PC-3 (cell line): ENCODE results near the gene KNCN. TPM values are rescaled to one million over a fixed set of nuclear protein-coding genes. Genes with fewer than 3 reads are reported as not detected.
A peak's percentile ranks its signal among the peaks of the same experiment; 100 is the strongest.

Experiments
- ATAC-seq: fragments of 200-7000 bp; cut with Tn5 transposase; 2 replicates; pipeline ENCODE4 v1.9.1; 2020; ENCODE audit warnings: mild to moderate bottlenecking, moderate library complexity
- BruUV-seq: library from RNA; stranded (reverse); fragments of 400-500 nt; replicated peaks from 2 replicates; lab custom pipeline; 2021; lab: Mats Ljungman, UMichigan
- CTCF ChIA-PET: fragments of 300-600 bp; sonication (Branson Sonifier 250); formaldehyde crosslinking; loops from one replicate; lab custom pipeline; 2022; ENCODE audit warnings: antibody characterized with exemption; lab: Charles Lee
- POLR2A ChIA-PET: fragments of 300-600 bp; sonication (Branson Sonifier 250); formaldehyde crosslinking; loops from one replicate; lab custom pipeline; 2022; ENCODE audit warnings: antibody characterized with exemption; ENCODE audit not compliant: unreplicated experiment; lab: Charles Lee
- DNase-seq: peaks from one replicate; pipeline ENCODE4 v3.0.0-alpha.2; 2015
- H2AFZ ChIP-seq: fragments of 300-600 bp; sonication (generic); 2 replicates; pipeline ENCODE4 v1.6.0; 2016; ENCODE audit warnings: antibody characterized with exemption, low read length
- H3F3A ChIP-seq: fragments of 300-600 bp; sonication (generic); one replicate; pipeline ENCODE4 v1.6.0; 2017; ENCODE audit warnings: antibody characterized with exemption, low read length, control low read depth, mild to moderate bottlenecking; ENCODE audit not compliant: unreplicated experiment
- H3K27ac ChIP-seq: fragments of 300-600 bp; sonication (generic); 2 replicates; pipeline ENCODE4 v1.5.1; 2016; ENCODE audit warnings: mild to moderate bottlenecking, low read length
- H3K27me3 ChIP-seq: fragments of 300-600 bp; sonication (generic); 2 replicates; pipeline ENCODE4 v1.6.1; 2016; ENCODE audit warnings: low read length, mixed read lengths
- H3K36me3 ChIP-seq: fragments of 300-600 bp; sonication (generic); 2 replicates; pipeline ENCODE4 v1.6.1; 2016; ENCODE audit warnings: low read depth, mixed run types, low read length, mixed read lengths
- H3K4me1 ChIP-seq: fragments of 300-600 bp; sonication (generic); 2 replicates; pipeline ENCODE4 v1.5.1; 2016; ENCODE audit warnings: low read length; ENCODE audit not compliant: insufficient read depth
- H3K4me2 ChIP-seq: fragments of 300-600 bp; sonication (generic); 2 replicates; pipeline ENCODE4 v1.6.0; 2016; ENCODE audit warnings: low read length
- H3K4me3 ChIP-seq: fragments of 300-600 bp; sonication (generic); 2 replicates; pipeline ENCODE4 v1.5.1; 2016; ENCODE audit warnings: mild to moderate bottlenecking, low read length, mixed read lengths
- H3K79me2 ChIP-seq: fragments of 300-600 bp; sonication (generic); 2 replicates; pipeline ENCODE4 v1.6.1; 2017; ENCODE audit warnings: low read length, mixed read lengths
- H3K9ac ChIP-seq: fragments of 300-600 bp; sonication (generic); 2 replicates; pipeline ENCODE4 v1.6.0; 2016; ENCODE audit warnings: mild to moderate bottlenecking, low read length
- H3K9me2 ChIP-seq: fragments of 300-600 bp; sonication (generic); replicated peaks from 2 replicates; pipeline ENCODE4 v1.6.1; 2016; ENCODE audit warnings: mixed run types, low read length, mixed read lengths
- H3K9me3 ChIP-seq: fragments of 300-600 bp; sonication (generic); 2 replicates; pipeline ENCODE4 v1.6.1; 2016; ENCODE audit warnings: low read length, mixed read lengths
- H4K20me1 ChIP-seq: fragments of 300-600 bp; sonication (generic); 2 replicates; pipeline ENCODE4 v1.6.1; 2016; ENCODE audit warnings: low read length, mixed read lengths
- CTCF ChIP-seq: fragments of 300-600 bp; sonication (generic); conservative IDR thresholded peaks from 2 replicates; pipeline ENCODE4 v1.5.1; 2017; ENCODE audit warnings: antibody characterized with exemption, low read depth, mild to moderate bottlenecking, low read length
- EZH2 ChIP-seq: fragments of 300-600 bp; sonication (generic); IDR thresholded peaks from one replicate; pipeline ENCODE4 v1.6.1; 2017; ENCODE audit warnings: antibody characterized with exemption, mild to moderate bottlenecking, low read length; ENCODE audit not compliant: unreplicated experiment
- EZH2phosphoT487 ChIP-seq: fragments of 300-600 bp; sonication (generic); IDR thresholded peaks from 2 replicates; pipeline ENCODE4 v1.6.1; 2018; ENCODE audit warnings: mild to moderate bottlenecking, antibody characterized with exemption, low read length, borderline replicate concordance
- intact Hi-C: fragments of 100-400 bp; cut with micrococcal nuclease; formaldehyde crosslinking; loops from 2 replicates; pipeline ENCODE4 v1.9.0; 2023
- total RNA-seq: library from RNA; depleted of rRNA; stranded (reverse); fragments of >200 nt; gene quantifications from 2 replicates; pipeline ENCODE4 v1.2.3, GENCODE V29; 2014

Gene KNCN
- total RNA-seq, 1 experiment from 2014 or later, result not detected

- Histone ChIP-seq H3F3A (no peaks in the 10 kb centered on the region), H3K9ac (no peak overlapping the region), H4K20me1 (no peaks in the 10 kb centered on the region), H3K27me3 (no peaks in the 10 kb centered on the region), H3K4me2 (no peak overlapping the region), H3K36me3 (peaks cover 3% of the 10 kb centered on the region; the same call in 1 of the 2 replicates), H2AFZ (no peak overlapping the region), H3K9me2 (no peaks in the 10 kb centered on the region), H3K4me1 (peaks cover 11% of the 10 kb centered on the region), H3K79me2 (no peaks in the 10 kb centered on the region), H3K27ac (no peak overlapping the region), H3K4me3 (no peak overlapping the region), H3K9me3 (no peaks in the 10 kb centered on the region)
- intact Hi-C loops, result loop anchor here (2.0 kb wide), 1 partner anchor 168 kb away; no protein-coding TSS in a partner anchor
- DNase-seq (peak; percentile 69), ATAC-seq (peak; percentile 94)
- no peak for TF ChIP-seq EZH2phosphoT487
- peak; percentile 48 for TF ChIP-seq CTCF
- BruUV-seq, result no TSS peak
- ChIA-PET POLR2A (no interaction called here), CTCF (no interaction called here)
Measured at GRCh38 chr1:46556822-46557221, 5.4 kb upstream of the KNCN start.

GRCh38 chr1:46555826-46556619 is 4.6 kb upstream of the KNCN start:
- Histone ChIP-seq H3K36me3 (peaks cover 3% of the 10 kb centered on the region; the same call in 1 of the 2 replicates), H3K9ac (no peak overlapping the region), H3F3A (no peaks in the 10 kb centered on the region), H3K9me3 (no peaks in the 10 kb centered on the region), H3K4me2 (no peak overlapping the region), H3K27me3 (no peaks in the 10 kb centered on the region), H3K9me2 (no peaks in the 10 kb centered on the region), H4K20me1 (no peaks in the 10 kb centered on the region), H2AFZ (no peak overlapping the region), H3K4me1 (peaks cover 11% of the 10 kb centered on the region), H3K27ac (no peak overlapping the region), H3K79me2 (no peaks in the 10 kb centered on the region), H3K4me3 (no peak overlapping the region)
- DNase-seq (no peak), ATAC-seq (no peak; the same call in 1 of the 2 replicates)
- BruUV-seq, result no TSS peak
- ChIA-PET CTCF (no interaction called here), POLR2A (no interaction called here)
- intact Hi-C loops, result loop anchor here (2.0 kb wide), 1 partner anchor 169 kb away; no protein-coding TSS in a partner anchor
- TF ChIP-seq EZH2 (no peak), EZH2phosphoT487 (no peak), CTCF (no peak)

- ChIA-PET CTCF (no interaction called here), POLR2A (no interaction called here)
- no peaks in the 10 kb centered on the region for H3F3A ChIP-seq
- no peak overlapping the region for H3K27ac ChIP-seq
- no peaks in the 10 kb centered on the region for H3K27me3 ChIP-seq
- no TSS peak for BruUV-seq
- no peaks in the 10 kb centered on the region for H3K36me3 ChIP-seq
- no peaks in the 10 kb centered on the region for H3K9me3 ChIP-seq
- H3K79me2 ChIP-seq, result no peaks in the 10 kb centered on the region
- ATAC-seq, result no peak
- no peaks in the 10 kb centered on the region for H3K9me2 ChIP-seq
- intact Hi-C loops, result no loop called here
- no peak overlapping the region for H3K4me3 ChIP-seq
- TF ChIP-seq CTCF (no peak), EZH2 (no peak), EZH2phosphoT487 (no peak)
- H2AFZ ChIP-seq, result no peak overlapping the region
- no peak overlapping the region for H3K4me2 ChIP-seq
- H3K9ac ChIP-seq, result no peak overlapping the region
- H4K20me1 ChIP-seq, result no peaks in the 10 kb centered on the region
- peaks cover 11% of the 10 kb centered on the region for H3K4me1 ChIP-seq
- DNase-seq, result no peak
Measured at GRCh38 chr1:46554597-46555381, 3.3 kb upstream of the KNCN start.
